OCI-LY1 (cell line): ENCODE results near the gene INO80E.

Experiments
- CTCF ChIP-seq: fragments of 200-600 bp; sonication (generic), shearing (Covaris generic); IDR thresholded peaks from 2 replicates; pipeline ENCODE4 v1.5.1; 2017; ENCODE audit warnings: mild to moderate bottlenecking, antibody characterized with exemption, low read length, moderate library complexity, mixed read lengths
- EZH2 ChIP-seq: fragments of 200-600 bp; sonication (generic), shearing (Covaris generic); IDR thresholded peaks from 2 replicates; pipeline ENCODE4 v1.8.0; 2017; ENCODE audit warnings: borderline replicate concordance, mixed run types, mild to moderate bottlenecking, antibody characterized with exemption, low read length, moderate library complexity, mixed read lengths

- TF ChIP-seq CTCF (no peak), EZH2 (no peak)
These were observed 6.0 kb upstream of the INO80E start for GRCh38 chr16:29990034-29990433.
